EH (cell line): ENCODE results near the gene TRMT2A.
A peak's percentile ranks its signal among the peaks of the same experiment; 100 is the strongest.

Experiments
- DNase-seq: peaks from one replicate; pipeline ENCODE4 v3.0.0-alpha.2; 2015; ENCODE audit warnings: low read depth

TRMT2A gene

GRCh38 chr22:20116376-20116950 is 563 bp downstream of the TRMT2A start:
- DNase-seq = no peak

- DNase-seq = no peak
Observed at GRCh38 chr22:20115691-20116375, 1.2 kb downstream of the TRMT2A start, which contains the start of gene RANBP1. Gene RANBP1 (plus strand): TSS chr22:20116104. CDS start chr22:20116185, 81 bp downstream.

GRCh38 chr22:20114506-20115475 is 2.2 kb downstream of the TRMT2A start:
- DNase-seq = no peak

DNA sequence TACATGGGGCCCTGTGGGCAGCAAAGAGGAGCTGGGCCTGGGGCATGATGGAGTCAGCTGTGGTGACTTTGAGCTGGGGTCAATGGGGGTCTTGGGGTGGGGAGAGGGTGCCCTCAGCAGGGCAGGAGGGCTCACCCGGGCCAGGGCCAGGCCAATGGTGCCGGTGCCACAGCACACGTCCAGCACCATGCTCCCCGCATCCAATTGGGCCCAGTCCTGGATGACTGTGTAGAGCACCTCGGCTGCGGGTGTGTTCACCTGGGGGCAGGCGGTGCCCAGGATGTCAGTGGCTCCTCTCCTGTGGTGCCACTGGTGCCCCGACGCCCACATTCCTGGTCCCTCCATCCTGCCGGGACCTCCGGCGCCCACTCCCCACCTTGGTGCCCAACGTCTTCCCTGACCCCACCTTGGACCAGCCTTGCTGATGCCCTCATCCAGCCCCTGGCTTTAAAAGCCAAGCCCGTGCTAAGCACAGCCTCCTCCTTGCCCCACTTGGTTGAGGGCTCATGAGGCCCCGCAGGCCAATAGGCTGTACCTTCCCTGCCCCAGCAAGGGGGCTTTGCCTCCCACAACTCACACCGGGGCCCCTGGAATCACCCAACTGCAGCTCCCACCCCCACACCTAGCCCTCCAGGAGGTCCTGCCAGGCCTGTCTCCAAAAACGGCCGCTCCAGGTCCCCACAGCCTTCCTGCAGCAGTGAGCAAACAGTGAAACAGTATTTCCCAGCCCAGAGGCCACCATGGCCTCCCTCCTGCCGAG is 3.3 kb downstream of the TRMT2A start:
- DNase-seq = no peak

GRCh38 chr22:20112623-20113511 is 4.2 kb downstream of the TRMT2A start:
- no peak for DNase-seq

- DNase-seq = no peak
Observed at GRCh38 chr22:20111689-20112622, 5.1 kb downstream of the TRMT2A start.

GRCh38 chr22:20111045-20111688 is 5.9 kb downstream of the TRMT2A start:
- peak; percentile 36 for DNase-seq

DNA sequence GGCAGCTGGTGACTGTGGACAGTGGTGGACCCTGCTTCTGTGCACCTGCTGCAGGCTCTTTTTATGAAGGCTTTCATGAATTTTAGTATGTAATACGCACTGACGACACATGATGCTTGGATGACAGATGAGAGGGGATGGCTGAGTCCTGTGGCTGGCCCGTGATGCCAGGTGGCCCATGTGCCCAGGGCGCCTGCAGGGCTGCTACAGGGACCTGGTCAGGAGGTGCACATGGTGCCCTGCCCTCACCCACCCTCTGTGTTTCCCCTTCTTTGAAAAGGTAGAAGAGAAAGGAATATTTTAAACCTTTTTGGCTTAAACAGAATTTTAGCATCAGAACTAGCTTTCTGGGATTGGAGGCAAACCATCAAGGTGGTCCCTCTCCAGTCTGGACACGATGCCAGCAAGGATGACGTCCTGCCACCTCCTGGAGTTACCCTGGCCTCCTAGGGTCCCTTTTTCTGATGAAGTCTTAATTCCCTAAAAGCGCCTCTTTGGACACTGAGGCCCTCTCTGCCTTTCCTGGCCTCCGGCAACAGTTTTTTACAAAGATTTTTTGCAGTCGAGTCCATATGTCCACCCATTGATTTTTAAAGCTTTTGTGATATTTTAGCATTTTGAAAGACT is 6.6 kb downstream of the TRMT2A start:
- DNase-seq = no peak

- DNase-seq = no peak
Observed at GRCh38 chr22:20109411-20110358, 7.3 kb downstream of the TRMT2A start.

DNA sequence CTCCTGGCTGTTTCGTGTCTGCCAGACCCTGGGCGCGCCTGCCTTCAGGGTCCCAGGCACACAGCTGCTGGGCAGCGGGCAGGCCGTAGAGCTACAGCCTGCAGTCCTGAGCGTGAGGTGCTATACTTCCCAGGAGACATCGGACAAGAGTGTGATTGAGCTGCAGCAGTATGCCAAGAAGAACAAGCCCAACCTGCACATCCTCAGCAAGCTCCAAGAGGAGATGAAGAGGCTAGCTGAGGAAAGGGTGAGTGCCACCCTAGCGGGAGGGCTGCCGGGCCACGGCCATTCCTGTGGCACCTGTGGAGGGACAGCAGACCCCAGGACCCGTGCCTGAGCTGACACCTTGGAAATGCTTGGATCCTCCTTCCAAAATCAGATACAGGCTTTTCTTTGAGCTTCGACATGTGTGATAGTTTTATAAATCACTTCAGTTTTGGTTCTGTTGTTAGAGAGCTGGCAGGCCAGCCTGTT is 8.2 kb downstream of the TRMT2A start:
- no peak for DNase-seq

GRCh38 chr22:20107951-20108756 is 8.9 kb downstream of the TRMT2A start:
- no peak for DNase-seq

DNA sequence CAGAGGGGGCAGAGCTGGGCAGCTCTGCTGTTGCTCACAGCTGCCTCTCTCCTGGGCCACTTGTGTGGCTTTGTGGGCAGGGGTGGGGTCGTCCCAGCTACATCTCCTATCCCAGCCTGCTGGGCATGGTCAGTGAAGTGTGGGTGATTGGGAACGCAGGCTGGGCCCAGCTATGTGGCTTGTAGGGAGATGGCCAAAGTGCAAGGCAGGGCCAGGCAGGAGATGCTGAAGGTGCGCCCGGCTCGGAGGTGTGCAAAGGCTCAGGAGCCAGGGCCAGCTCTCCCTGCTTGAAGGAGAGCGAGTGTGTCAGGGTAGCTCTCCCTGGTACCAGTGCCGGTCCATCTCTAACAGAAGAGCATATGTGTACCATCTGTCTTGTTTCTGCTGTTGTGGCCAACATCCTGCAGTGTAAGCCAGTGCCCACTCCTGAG is 9.5 kb downstream of the TRMT2A start:
- DNase-seq = no peak

GRCh38 chr22:20106849-20107237 is 10.2 kb downstream of the TRMT2A start:
- no peak for DNase-seq

DNA sequence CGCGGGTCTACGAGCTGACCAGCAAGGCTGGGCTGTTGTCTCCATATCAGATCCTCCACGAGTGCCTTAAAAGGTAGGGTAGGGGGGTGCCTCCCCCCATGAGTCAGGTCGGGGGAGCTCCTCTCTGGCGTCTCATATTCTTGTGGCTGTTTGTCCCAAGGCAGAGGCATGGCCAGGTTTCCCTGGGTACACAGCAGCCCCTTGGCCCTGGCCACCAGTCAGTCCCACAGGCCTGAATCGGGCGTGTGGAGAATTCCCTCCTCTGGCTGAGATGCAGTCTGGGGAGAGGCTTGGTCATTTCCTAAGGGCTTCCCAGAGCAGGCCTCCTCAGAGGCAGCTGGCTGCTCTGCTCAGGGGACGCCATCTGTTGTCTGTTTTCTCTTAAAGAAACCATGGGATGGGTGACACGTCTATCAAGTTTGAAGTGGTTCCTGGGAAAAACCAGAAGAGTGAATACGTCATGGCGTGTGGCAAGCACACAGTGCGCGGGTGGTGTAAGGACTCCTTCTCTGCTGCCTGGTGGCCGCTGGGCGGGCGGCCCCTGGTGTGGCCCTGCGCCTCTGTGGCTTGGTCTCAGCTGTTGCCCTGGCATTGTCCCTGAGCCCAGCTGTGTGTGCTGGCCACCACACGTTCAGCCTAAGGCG is 10.7 kb downstream of the TRMT2A start:
- DNase-seq = no peak

- DNase-seq = no peak
Observed at GRCh38 chr22:20105456-20106204, 11.4 kb downstream of the TRMT2A start.
